H1 (cell line): ENCODE results near the gene PHACTR2. TPM values are rescaled to one million over a fixed set of nuclear protein-coding genes. Genes with fewer than 3 reads are reported as not detected.

Experiments
- CTCF ChIA-PET: fragments of 300-600 bp; sonication (Branson Sonifier 250); formaldehyde crosslinking; loops from one replicate; lab custom pipeline; 2021; ENCODE audit not compliant: partially characterized antibody; lab: Charles Lee
- POLR2A ChIA-PET: fragments of 300-600 bp; sonication (Branson Sonifier 250); formaldehyde crosslinking; loops from one replicate; lab custom pipeline; 2021; ENCODE audit warnings: inconsistent platforms; ENCODE audit not compliant: partially characterized antibody; lab: Charles Lee
- DNase-seq, 2 experiments: peaks; one replicate each; pipeline versions ENCODE4 v3.0.0 to v3.0.0-alpha.2; 2010 to 2022; ENCODE audit warnings: low spot score in 2 of 2, low read depth in 1 of 2, mixed read lengths in 1 of 2
- FAIRE-seq: peaks from 2 replicates; lab custom pipeline; 2011; peaks lifted over from hg19 to GRCh38; lab: Jason Lieb, UNC
- H2AFZ ChIP-seq: 2 replicates; pipeline ENCODE4 v1.8.1; 2012; ENCODE audit warnings: low read length, inconsistent platforms
- H2AK5ac ChIP-seq: 2 replicates; pipeline ENCODE4 v1.6.1; 2013; ENCODE audit warnings: low read depth, low read length
- H2BK120ac ChIP-seq: replicated peaks from 2 replicates; pipeline ENCODE3; 2013; ENCODE audit warnings: low read depth, low read length, inconsistent platforms
- H2BK12ac ChIP-seq: 2 replicates; pipeline ENCODE4 v1.6.1; 2013; ENCODE audit warnings: low read depth, low read length
- H2BK15ac ChIP-seq: 2 replicates; pipeline ENCODE4 v1.6.1; 2013; ENCODE audit warnings: low read length
- H2BK20ac ChIP-seq: 2 replicates; pipeline ENCODE4 v1.6.1; 2013; ENCODE audit warnings: low read length
- H2BK5ac ChIP-seq: 2 replicates; pipeline ENCODE4 v1.6.1; 2013; ENCODE audit warnings: low read depth, low read length
- H3K14ac ChIP-seq: 2 replicates; pipeline ENCODE4 v1.6.1; 2013; ENCODE audit warnings: inconsistent platforms; ENCODE audit not compliant: insufficient read length
- H3K18ac ChIP-seq: 2 replicates; pipeline ENCODE4 v1.6.1; 2013; ENCODE audit warnings: low read length; ENCODE audit errors: extremely low read depth
- H3K23ac ChIP-seq: 2 replicates; pipeline ENCODE4 v1.6.1; 2013; ENCODE audit warnings: inconsistent platforms; ENCODE audit not compliant: insufficient read length
- H3K23me2 ChIP-seq: 2 replicates; pipeline ENCODE4 v1.6.1; 2013; ENCODE audit warnings: low read depth, low read length
- H3K27ac ChIP-seq: 2 replicates; pipeline ENCODE4 v1.6.1; 2011; ENCODE audit warnings: low read depth, low read length, inconsistent platforms
- H3K27me3 ChIP-seq, 4 experiments: replicated peaks in 1 of 4; 1 replicate in 1 of 4; 2 replicates in 3 of 4; pipeline versions ENCODE4 v1.6.1 to v1.8.1; 2011 to 2013; ENCODE audit warnings: low read length in 3 of 4, mild to moderate bottlenecking in 3 of 4, inconsistent platforms in 2 of 4, mixed read lengths in 2 of 4, moderate library complexity in 1 of 4; ENCODE audit not compliant: control insufficient read depth in 3 of 4, insufficient read depth in 3 of 4; ENCODE audit errors: extremely low read depth in 1 of 4
- H3K36me3 ChIP-seq, 4 experiments: 2 replicates each; pipeline versions ENCODE4 v1.6.1 to v1.8.1; 2011 to 2013; ENCODE audit warnings: mild to moderate bottlenecking in 4 of 4, low read length in 3 of 4, moderate library complexity in 2 of 4, control low read depth in 1 of 4, inconsistent platforms in 1 of 4; ENCODE audit not compliant: insufficient read depth in 4 of 4, control insufficient read depth in 2 of 4
- H3K4ac ChIP-seq: replicated peaks from 2 replicates; pipeline ENCODE3; 2013; ENCODE audit warnings: low read length, low read depth, mixed read lengths, inconsistent platforms; ENCODE audit not compliant: insufficient read length
- H3K4me1 ChIP-seq, 4 experiments: replicated peaks in 1 of 4; 1 replicate in 1 of 4; 2 replicates in 3 of 4; pipeline versions ENCODE4 v1.6.1 to v1.8.1; 2011 to 2013; ENCODE audit warnings: low read length in 3 of 4, inconsistent platforms in 2 of 4, mixed read lengths in 1 of 4; ENCODE audit not compliant: insufficient read depth in 4 of 4, control insufficient read depth in 3 of 4
- H3K4me2 ChIP-seq, 2 experiments: 2 replicates each; pipeline versions ENCODE4 v1.6.1 to v1.8.1; 2011 to 2013; ENCODE audit warnings: low read depth in 2 of 2, low read length in 2 of 2, control low read depth in 1 of 2, inconsistent platforms in 1 of 2, mild to moderate bottlenecking in 1 of 2; ENCODE audit not compliant: insufficient read depth in 1 of 2
- H3K4me3 ChIP-seq, 4 experiments: fragments of 200-600, 300-600 bp in 1 of 4; sonication (generic), shearing (Covaris generic), sonication (Bioruptor Twin) in 1 of 4; 2 replicates each; pipeline versions ENCODE4 v1.5.1 to v1.8.1; 2011 to 2016; ENCODE audit warnings: low read length in 4 of 4, low read depth in 3 of 4, control low read depth in 2 of 4, inconsistent platforms in 2 of 4, mild to moderate bottlenecking in 2 of 4, mixed read lengths in 1 of 4, moderate library complexity in 1 of 4; ENCODE audit not compliant: insufficient read depth in 2 of 4; ENCODE audit errors: extremely low read depth in 1 of 4
- H3K56ac ChIP-seq: replicated peaks from 2 replicates; pipeline ENCODE3; 2013; ENCODE audit warnings: low read depth, mild to moderate bottlenecking, mixed read lengths, low read length, inconsistent platforms; ENCODE audit not compliant: insufficient read length
- H3K79me1 ChIP-seq: 2 replicates; pipeline ENCODE4 v1.6.1; 2013; ENCODE audit warnings: low read depth, low read length, control low read depth
- H3K79me2 ChIP-seq, 2 experiments: 2 replicates each; pipeline versions ENCODE4 v1.6.1 to v1.8.1; 2012 to 2013; ENCODE audit warnings: low read length in 2 of 2, mild to moderate bottlenecking in 2 of 2, inconsistent platforms in 1 of 2; ENCODE audit not compliant: insufficient read depth in 2 of 2, control insufficient read depth in 1 of 2
- H3K9ac ChIP-seq, 4 experiments: replicated peaks in 1 of 4; 1 replicate in 1 of 4; 2 replicates in 3 of 4; pipeline versions ENCODE4 v1.6.1 to v1.8.1; 2011 to 2013; ENCODE audit warnings: low read depth in 3 of 4, low read length in 3 of 4, control low read depth in 2 of 4, mild to moderate bottlenecking in 2 of 4, moderate library complexity in 2 of 4, inconsistent platforms in 1 of 4; ENCODE audit errors: extremely low read depth in 1 of 4
- H3K9me3 ChIP-seq, 2 experiments: 2 replicates each; pipeline versions ENCODE4 v1.6.1 to v1.8.1; 2012 to 2013; ENCODE audit warnings: mild to moderate bottlenecking in 2 of 2, moderate library complexity in 2 of 2, control low read depth in 1 of 2, inconsistent platforms in 1 of 2, low read depth in 1 of 2, low read length in 1 of 2, mixed read lengths in 1 of 2; ENCODE audit not compliant: insufficient read depth in 2 of 2
- H4K20me1 ChIP-seq, 2 experiments: replicated peaks in 1 of 2; 2 replicates each; pipeline versions ENCODE3 to v1.8.1; 2011 to 2013; ENCODE audit warnings: inconsistent platforms in 2 of 2, low read length in 2 of 2, mild to moderate bottlenecking in 1 of 2; ENCODE audit not compliant: insufficient read depth in 2 of 2, control insufficient read depth in 1 of 2
- H4K5ac ChIP-seq: 2 replicates; pipeline ENCODE4 v1.6.1; 2013; ENCODE audit warnings: low read length, low read depth, mixed read lengths, inconsistent platforms; ENCODE audit not compliant: insufficient read length
- H4K8ac ChIP-seq: 2 replicates; pipeline ENCODE4 v1.8.0; 2013; ENCODE audit warnings: mild to moderate bottlenecking, moderate library complexity, low read length, inconsistent platforms; ENCODE audit not compliant: insufficient read depth; ENCODE audit errors: extremely low read depth
- H4K91ac ChIP-seq: replicated peaks from 2 replicates; pipeline ENCODE3; 2013; ENCODE audit warnings: low read length, mixed read lengths, inconsistent platforms; ENCODE audit not compliant: insufficient read length
- CBX5 ChIP-seq: fragments of 300-800, 300-1000 bp; sonication (generic); IDR thresholded peaks from 2 replicates; pipeline ENCODE4 v1.7.1; 2016; ENCODE audit warnings: antibody characterized with exemption, low read length, low read depth
- CEBPB ChIP-seq: IDR thresholded peaks from 2 replicates; pipeline ENCODE4 v1.6.1; 2012; ENCODE audit warnings: low read depth, low read length
- KDM1A ChIP-seq: fragments of 200-600, 300-600 bp; sonication (generic); IDR thresholded peaks from 2 replicates; pipeline ENCODE4 v1.7.1; 2016; ENCODE audit warnings: mild to moderate bottlenecking, low read length, borderline replicate concordance
- SIX5 ChIP-seq: IDR thresholded peaks from 2 replicates; pipeline ENCODE4 v1.6.1; 2011; ENCODE audit warnings: mild to moderate bottlenecking, low read depth, low read length
- WGBS, 2 experiments: shearing (Covaris generic) in 1 of 2; methylation state at CpG; one replicate each; pipeline versions ENCODE4 v1.1.6 to v1.1.7; 2013 to 2015; ENCODE audit warnings: low lambda C conversion rate in 2 of 2, mixed read lengths in 2 of 2, inconsistent platforms in 1 of 2, low coverage in 1 of 2, missing lambda C conversion rate in 1 of 2; ENCODE audit not compliant: insufficient replicate concordance in 2 of 2, insufficient coverage in 1 of 2, insufficient read length in 1 of 2; ENCODE audit errors: extremely low coverage in 1 of 2, missing lambda C conversion rate in 1 of 2; 5-methylcytosine and 5-hydroxymethylcytosine counted together
- polyA plus RNA-seq, 7 experiments: library from polyadenylated mRNA; depleted of rRNA in 3 of 7; stranded (reverse) in 5 of 7; unstranded in 2 of 7; fragments of >200 nt in 5 of 7; fragments of 200-250 nt in 2 of 7; gene quantifications; 1 replicate in 5 of 7; 2 replicates in 1 of 7; 4 replicates in 1 of 7; pipeline versions ENCODE4 v1.2.1 to v1.2.3, GENCODE V29; 2011 to 2013; ENCODE audit warnings: missing spikeins in 2 of 7, mixed read lengths in 2 of 7
- total RNA-seq: library from RNA; stranded (reverse); fragmentation: NEBNext Ultra II Directional; extraction: Animal tissue kit (Norgen Biotek cat#: 25700); gene quantifications from 2 replicates; pipeline ENCODE4 v1.2.1, GENCODE V29; 2021

The PHACTR2 gene
- total and polyA plus RNA-seq, 2 of the 8 experiments (the other 6 are each of a cell fraction or from before 2014, with no cell fraction given), result 16.9 to 131 TPM

DNA sequence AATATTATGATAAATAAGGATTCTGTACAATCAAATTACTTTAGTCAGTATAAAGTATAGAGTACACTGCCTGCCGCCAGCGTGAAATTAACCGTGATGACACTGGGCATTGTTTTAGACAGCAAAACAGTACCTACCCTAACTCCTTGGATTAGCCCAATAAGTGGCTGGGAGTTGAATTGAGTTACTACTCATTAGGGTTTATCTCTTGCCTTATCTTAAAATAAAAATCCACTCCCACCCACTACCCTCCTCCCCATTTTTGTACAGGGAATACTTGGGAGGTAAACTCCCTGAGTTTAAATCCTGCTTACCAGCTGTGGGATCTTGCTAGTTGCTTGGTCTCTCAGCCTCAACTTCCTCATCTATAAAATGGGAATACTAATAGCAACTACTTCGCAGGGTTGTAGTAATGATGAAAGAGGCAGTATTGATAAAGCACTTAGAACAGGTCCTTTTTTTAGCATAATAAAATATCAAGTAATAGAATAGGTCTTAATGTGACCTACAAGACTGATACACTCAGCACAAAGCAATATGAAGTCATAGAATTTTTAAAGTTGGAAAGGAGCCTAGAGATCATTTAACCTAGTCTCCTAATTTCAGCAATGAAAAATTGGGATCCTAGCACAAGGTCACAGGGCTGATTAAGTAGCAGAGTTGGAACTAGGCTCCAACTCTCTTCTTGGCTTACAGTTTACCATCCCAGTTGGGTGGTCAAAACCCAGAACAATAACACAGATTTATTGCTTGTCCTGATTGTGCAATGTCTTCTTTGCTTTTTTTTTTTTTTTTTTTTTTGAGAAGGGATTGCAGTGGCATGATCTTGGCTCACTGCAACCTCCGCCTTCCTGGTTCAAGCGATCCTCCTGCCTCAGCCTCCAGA, 23.8 kb downstream of the PHACTR2 start:
- no peaks in the 10 kb centered on the region for H3K27me3 ChIP-seq
- peaks cover 0 to 7% (median 0%) of the 10 kb centered on the region in 4 experiments; a peak in 3 of 8 replicates for H3K36me3 ChIP-seq
- H3K9ac ChIP-seq, result no peak overlapping the region
- peaks cover 3 to 93% of the 10 kb centered on the region in 2 experiments; a peak in 3 of 4 replicates for H3K79me2 ChIP-seq
- H3K18ac ChIP-seq, result no peak overlapping the region
- H2BK5ac ChIP-seq, result no peak overlapping the region
- ChIA-PET CTCF (interaction anchor here (1.0 to 3.0 kb wide), 2 partner anchors 12 to 125 kb away, joined by 3 to 9 read pairs; no protein-coding TSS in a partner anchor), POLR2A (interaction anchor here (1.2 kb wide), 2 partner anchors 12 to 45 kb away, joined by 3 to 4 read pairs; no protein-coding TSS in a partner anchor)
- no peak overlapping the region for H2BK12ac ChIP-seq
- peaks cover 4 to 8% of the 10 kb centered on the region in 2 experiments; a peak in 2 of 4 replicates for H3K9me3 ChIP-seq
- no peak overlapping the region for H4K91ac ChIP-seq
- TF ChIP-seq SIX5, result no peak
- TF ChIP-seq CBX5, result no peak
- TF ChIP-seq KDM1A, result peak; percentile 47; the same call in 1 of the 2 replicates
- peak; percentile 33; the same call in 1 of the 2 replicates for TF ChIP-seq CEBPB
- FAIRE-seq (no peak), DNase-seq (no peak)
- WGBS, 2 experiments, result 95% methylated on average over 6 of the region's 6 CpGs; no CpG with 5 or more reads in 1 of the 2 experiments
- H2BK20ac ChIP-seq, result no peak overlapping the region
- H3K23ac ChIP-seq, result no peak overlapping the region
- H3K4me3 ChIP-seq, result no peak overlapping the region
- H3K14ac ChIP-seq, result no peak overlapping the region
- no peak overlapping the region for H4K5ac ChIP-seq
- H3K4me2 ChIP-seq, result no peak overlapping the region
- no peaks in the 10 kb centered on the region for H3K23me2 ChIP-seq
- H2BK15ac ChIP-seq, result no peak overlapping the region
- peaks cover 3% of the 10 kb centered on the region; the same call in 1 of the 2 replicates for H3K79me1 ChIP-seq
- H3K4ac ChIP-seq, result no peak overlapping the region
- H2AK5ac ChIP-seq, result no peak overlapping the region
- no peaks in the 10 kb centered on the region for H4K20me1 ChIP-seq
- no peak overlapping the region for H4K8ac ChIP-seq
- H2AFZ ChIP-seq, result no peak overlapping the region
- no peak overlapping the region for H3K27ac ChIP-seq
- no peak overlapping the region for H3K56ac ChIP-seq
- H3K4me1 ChIP-seq, result peaks cover 0 to 8% (median 1%) of the 10 kb centered on the region in 4 experiments; a peak in 2 of 7 replicates
- H2BK120ac ChIP-seq, result no peak overlapping the region
